ENCODE results near the gene AKR7A2. TPM values are rescaled to one million over a fixed set of nuclear protein-coding genes. Genes with fewer than 3 reads are reported as not detected.

The AKR7A2 gene
- total and polyA plus RNA-seq, 10 donors: 14.6 to 68.4 (median 33.4) TPM

GRCh38 chr1:19341201-19342061, 29.5 kb upstream of the AKR7A2 start:
- intact Hi-C loops (cut with DNase I; ENCODE audit: low total_unique reads): no loop called here
- Histone ChIP-seq H3K9me3 (no peaks in the 10 kb centered on the region), H3K36me3 (peaks cover 4 to 97% (median 76%) of the 10 kb centered on the region in 6 donors), H3K27ac (peak overlapping the region in 2 of 8 donors; percentile 0 to 6), H3K27me3 (replicated peaks in 1 of 7) (no peaks in the 10 kb centered on the region), H3K4me1 (peaks cover 0 to 37% (median 10%) of the 10 kb centered on the region in 6 donors), H3K4me3 (no peak overlapping the region)
- WGBS, 5 donors: 67 to 70% (median 67%) methylated on average over 25 of the region's 25 CpGs
- peak; percentile 59 to 91 (median 83) for TF ChIP-seq CTCF (IDR thresholded peaks at IDR 0.05 in 8 of 11, conservative IDR thresholded peaks at IDR 0.05 in 3 of 11)
- TF ChIP-seq POLR2A (IDR thresholded peaks at IDR 0.05): no peak
- peak in 2 of 3 donors; percentile 18 to 28 for TF ChIP-seq POLR2AphosphoS5 (IDR thresholded peaks at IDR 0.05)
- peak; percentile 89 for DNase-seq

- H3K36me3 ChIP-seq: peaks cover 4 to 91% (median 73%) of the 10 kb centered on the region in 6 donors
- 96 to 98% (median 97%) methylated on average over 14 of the region's 14 CpGs for WGBS, 5 donors
Measured at GRCh38 chr1:19340387-19340937, 28.5 kb upstream of the AKR7A2 start.

DNA sequence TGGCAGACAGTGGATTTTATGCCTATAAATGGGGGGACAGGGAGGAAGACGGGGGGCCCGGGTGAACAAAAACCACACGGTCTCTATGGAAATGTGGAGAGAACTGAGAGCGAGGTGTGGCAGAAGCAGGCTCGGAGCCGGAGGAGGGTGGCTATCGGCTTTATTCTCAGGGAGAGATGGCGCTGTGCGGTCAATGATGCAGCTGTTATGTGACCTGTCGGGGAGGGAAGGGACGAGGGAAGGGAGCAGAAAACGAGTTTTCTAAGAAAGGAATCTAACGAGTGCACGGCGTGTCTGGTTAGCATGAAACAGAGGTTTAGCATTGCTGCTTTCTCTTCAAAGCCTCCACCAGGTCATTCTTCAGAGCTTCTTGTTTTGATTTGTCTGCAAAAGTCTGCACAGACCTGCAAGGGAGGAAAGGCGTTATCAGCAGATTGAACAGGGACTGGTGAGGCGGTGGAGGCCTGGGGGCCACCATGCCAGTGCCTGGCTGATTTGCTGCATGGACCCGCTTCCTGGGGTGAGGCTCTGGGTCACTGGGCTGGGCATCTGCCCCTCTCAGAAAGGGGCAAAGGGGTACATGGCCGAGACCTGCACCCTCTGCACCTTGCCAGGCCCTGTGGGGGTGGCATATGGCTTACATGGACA, 27.4 kb upstream of the AKR7A2 start:
- Histone ChIP-seq H3K9me3 (no peaks in the 10 kb centered on the region), H3K36me3 (peaks cover 4 to 79% (median 62%) of the 10 kb centered on the region in 6 donors), H3K4me1 (peaks cover 0 to 21% (median 8%) of the 10 kb centered on the region in 6 donors), H3K27ac (no peak overlapping the region), H3K4me3 (no peak overlapping the region), H3K27me3 (replicated peaks in 1 of 7) (no peaks in the 10 kb centered on the region)
- 90 to 94% (median 92%) methylated on average over 18 to 19 of the region's 19 CpGs for WGBS, 5 donors
- no peak for DNase-seq
- TF ChIP-seq POLR2AphosphoS5 (IDR thresholded peaks at IDR 0.05) (peak in 1 of 3 donors; percentile 30), POLR2A (IDR thresholded peaks at IDR 0.05) (no peak), CTCF (IDR thresholded peaks at IDR 0.05 in 8 of 11, conservative IDR thresholded peaks at IDR 0.05 in 3 of 11) (no peak)
- intact Hi-C loops (cut with DNase I; ENCODE audit: low total_unique reads): no loop called here

More at GRCh38 chr1:19340387-19340937, 28.5 kb upstream of the AKR7A2 start:
- no peak overlapping the region for H3K27ac ChIP-seq
- no peak for DNase-seq
- TF ChIP-seq CTCF (IDR thresholded peaks at IDR 0.05 in 8 of 11, conservative IDR thresholded peaks at IDR 0.05 in 3 of 11): no peak
- TF ChIP-seq POLR2A (IDR thresholded peaks at IDR 0.05): no peak
- no peak for TF ChIP-seq POLR2AphosphoS5 (IDR thresholded peaks at IDR 0.05)
- intact Hi-C loops (cut with DNase I; ENCODE audit: low total_unique reads): no loop called here
- H3K4me3 ChIP-seq: no peak overlapping the region
- peaks cover 0 to 30% (median 8%) of the 10 kb centered on the region in 6 donors for H3K4me1 ChIP-seq
- H3K9me3 ChIP-seq: no peaks in the 10 kb centered on the region
- H3K27me3 ChIP-seq (replicated peaks in 1 of 7): no peaks in the 10 kb centered on the region

Measured in spleen (tissue), 11 donors.